ENCODE measurements around the gene HIPK2. TPM values are rescaled to one million over a fixed set of nuclear protein-coding genes. Genes with fewer than 3 reads are reported as not detected.

The HIPK2 gene
- total and polyA plus RNA-seq, 2 experiments from 2014 or later, result 7.3 to 16.9 TPM

- TF ChIP-seq ZNF462 (CRISPR knock-in tag; IDR thresholded peaks at IDR 0.05) (no peak), NANOG (IDR thresholded peaks at IDR 0.05; ENCODE audit: borderline replicate concordance) (no peak), ZNF331 (CRISPR knock-in tag; IDR thresholded peaks at IDR 0.05; ENCODE audit: low read depth) (no peak), ZNF114 (CRISPR knock-in tag; IDR thresholded peaks at IDR 0.05) (no peak)
These were observed 19.4 kb downstream of the HIPK2 start (continued) for GRCh38 chr7:139758388-139758787.

GRCh38 chr7:139757968-139758367 is 19.8 kb downstream of the HIPK2 start:
- Histone ChIP-seq H3K79me2 (replicated peaks; ENCODE audit: insufficient read depth) (peaks cover 55% of the 10 kb centered on the region), H4K20me1 (replicated peaks; ENCODE audit: insufficient read depth) (no peaks in the 10 kb centered on the region; the same call in 1 of the 2 replicates), H3K9me2 (ENCODE audit: insufficient read depth) (peaks cover 4% of the 10 kb centered on the region; the same call in 1 of the 2 replicates), H3K4me1 (ENCODE audit: insufficient read depth) (peaks cover 4% of the 10 kb centered on the region; the same call in 1 of the 2 replicates), H3K4me2 (no peak overlapping the region), H3K36me3 (ENCODE audit: insufficient read depth) (no peaks in the 10 kb centered on the region), H3F3A (replicated peaks; ENCODE audit: low read depth) (no peaks in the 10 kb centered on the region), H2AFZ (no peak overlapping the region), H3K27ac (ENCODE audit: low read depth) (no peak overlapping the region), H3K27me3 (ENCODE audit: insufficient read depth) (no peaks in the 10 kb centered on the region), H3K4me3 (no peak overlapping the region)
- H3K36me3 Mint-ChIP-seq (ENCODE audit: low read depth), result no peaks in the 10 kb centered on the region
- no peak for ATAC-seq
- no peaks in the 10 kb centered on the region for H3K9me3 Mint-ChIP-seq
- no peaks in the 10 kb centered on the region for H3K27me3 Mint-ChIP-seq (ENCODE audit: insufficient read depth, low read depth, poor library complexity)
- DNase-seq (ENCODE audit: low spot score), result no peak
- no peak overlapping the region for H3K27ac Mint-ChIP-seq
- H3K4me1 Mint-ChIP-seq, result peaks cover 11% of the 10 kb centered on the region
- no peak overlapping the region for H3K4me3 Mint-ChIP-seq
- TF ChIP-seq ZNF462 (CRISPR knock-in tag; IDR thresholded peaks at IDR 0.05) (no peak), JUNB (IDR thresholded peaks at IDR 0.05; ENCODE audit: unreplicated experiment) (no peak), REST (IDR thresholded peaks at IDR 0.05; ENCODE audit: unreplicated experiment) (no peak), POLR2AphosphoS5 (IDR thresholded peaks at IDR 0.05; ENCODE audit: low read depth) (no peak)

Data from GM23338 (cell line).